Loucy (cell line): ENCODE data around the gene DTNBP1.

Experiments used
- H2AFZ ChIP-seq: fragments of 200-600 bp; sonication (generic); 2 replicates; pipeline ENCODE4 v1.6.0; 2016; ENCODE audit warnings: antibody characterized with exemption, mild to moderate bottlenecking, low read length, moderate library complexity
- H3F3A ChIP-seq: fragments of 200-600 bp; 2 replicates; pipeline ENCODE4 v1.6.0; 2016; ENCODE audit warnings: antibody characterized with exemption, low read depth, mild to moderate bottlenecking
- H3K27me3 ChIP-seq: fragments of 200-600 bp; sonication (generic); 2 replicates; pipeline ENCODE4 v1.6.1; 2014; ENCODE audit warnings: low read length, mild to moderate bottlenecking; ENCODE audit not compliant: insufficient read depth, poor library complexity, severe bottlenecking
- H3K36me3 ChIP-seq: fragments of 200-600 bp; sonication (generic); 2 replicates; pipeline ENCODE4 v1.6.1; 2016; ENCODE audit warnings: low read length; ENCODE audit not compliant: insufficient read depth
- H3K4me1 ChIP-seq: fragments of 200-600 bp; sonication (generic); 2 replicates; pipeline ENCODE4 v1.5.1; 2014; ENCODE audit warnings: low read length, mild to moderate bottlenecking; ENCODE audit not compliant: insufficient read depth, poor library complexity, severe bottlenecking
- H3K4me2 ChIP-seq: fragments of 200-600 bp; sonication (generic); 2 replicates; pipeline ENCODE4 v1.6.0; 2014; ENCODE audit warnings: antibody characterized with exemption, low read length, low read depth, mild to moderate bottlenecking; ENCODE audit not compliant: poor library complexity, severe bottlenecking
- H3K4me3 ChIP-seq: fragments of 200-600 bp; sonication (generic); 2 replicates; pipeline ENCODE4 v1.5.1; 2014; ENCODE audit warnings: low read length, mild to moderate bottlenecking, mixed read lengths; ENCODE audit not compliant: poor library complexity, severe bottlenecking
- H3K79me2 ChIP-seq: fragments of 200-600 bp; sonication (generic); 2 replicates; pipeline ENCODE4 v1.6.1; 2014; ENCODE audit warnings: low read length; ENCODE audit not compliant: insufficient read depth
- H3K9ac ChIP-seq: fragments of 200-600 bp; sonication (generic); 2 replicates; pipeline ENCODE4 v1.6.0; 2014; ENCODE audit warnings: mild to moderate bottlenecking, low read depth, low read length, moderate library complexity; ENCODE audit not compliant: poor library complexity, severe bottlenecking
- H3K9me2 ChIP-seq: fragments of 200-600 bp; sonication (generic); replicated peaks from 2 replicates; pipeline ENCODE4 v1.6.1; 2016; ENCODE audit warnings: low read depth, low read length, mixed read lengths
- H3K9me3 ChIP-seq: fragments of 200-600 bp; sonication (generic); 2 replicates; pipeline ENCODE4 v1.6.1; 2014; ENCODE audit warnings: mild to moderate bottlenecking, antibody characterized with exemption, low read length, low read depth; ENCODE audit not compliant: insufficient read depth
- H4K20me1 ChIP-seq: fragments of 200-600 bp; sonication (generic); 2 replicates; pipeline ENCODE4 v1.6.0; 2014; ENCODE audit warnings: antibody characterized with exemption, low read length, mild to moderate bottlenecking; ENCODE audit not compliant: insufficient read depth, poor library complexity, severe bottlenecking
- CTCF ChIP-seq: fragments of 200-600 bp; sonication (generic); conservative IDR thresholded peaks from 2 replicates; pipeline ENCODE4 v1.5.1; 2014; ENCODE audit warnings: mild to moderate bottlenecking, antibody characterized with exemption, low read length
- EZH2phosphoT487 ChIP-seq: fragments of 200-600 bp; IDR thresholded peaks from 2 replicates; pipeline ENCODE4 v1.6.1; 2018; ENCODE audit warnings: antibody characterized with exemption, mild to moderate bottlenecking, moderate library complexity, borderline replicate concordance

The DTNBP1 gene

GRCh38 chr6:15476631-15477380, 186.0 kb downstream of the DTNBP1 start:
- Histone ChIP-seq H3K4me3 (no peak overlapping the region), H3K79me2 (peaks cover 99% of the 10 kb centered on the region), H3K9ac (no peak overlapping the region), H3K9me2 (no peaks in the 10 kb centered on the region), H3K4me1 (peaks cover 15% of the 10 kb centered on the region), H3K36me3 (peaks cover 89% of the 10 kb centered on the region), H3K27me3 (no peaks in the 10 kb centered on the region), H3F3A (no peaks in the 10 kb centered on the region), H4K20me1 (peaks cover 98% of the 10 kb centered on the region), H3K4me2 (no peak overlapping the region), H3K9me3 (no peaks in the 10 kb centered on the region), H2AFZ (no peak overlapping the region)
- TF ChIP-seq EZH2phosphoT487, result no peak
- no peak for TF ChIP-seq CTCF

- TF ChIP-seq CTCF, result no peak
- no peak for TF ChIP-seq EZH2phosphoT487
- H3K9me2 ChIP-seq, result no peaks in the 10 kb centered on the region
- H3K27me3 ChIP-seq, result no peaks in the 10 kb centered on the region
- H3K4me1 ChIP-seq, result peaks cover 5% of the 10 kb centered on the region
- peaks cover 99% of the 10 kb centered on the region for H3K79me2 ChIP-seq
- no peak overlapping the region for H3K9ac ChIP-seq
- H2AFZ ChIP-seq, result no peak overlapping the region
- H3K4me2 ChIP-seq, result no peak overlapping the region
- no peak overlapping the region for H3K4me3 ChIP-seq
- no peaks in the 10 kb centered on the region for H3F3A ChIP-seq
- peaks cover 96% of the 10 kb centered on the region for H4K20me1 ChIP-seq
- H3K36me3 ChIP-seq, result peaks cover 96% of the 10 kb centered on the region
- no peaks in the 10 kb centered on the region for H3K9me3 ChIP-seq
Observed at GRCh38 chr6:15475872-15476271, 187.0 kb downstream of the DTNBP1 start.

GRCh38 chr6:15475261-15475660, 187.6 kb downstream of the DTNBP1 start:
- Histone ChIP-seq H3K4me3 (no peak overlapping the region), H3K9ac (no peak overlapping the region), H3F3A (no peaks in the 10 kb centered on the region), H3K79me2 (peaks cover 99% of the 10 kb centered on the region), H3K9me2 (no peaks in the 10 kb centered on the region), H3K4me1 (no peaks in the 10 kb centered on the region), H3K27me3 (no peaks in the 10 kb centered on the region), H3K36me3 (peaks cover 96% of the 10 kb centered on the region), H3K9me3 (no peaks in the 10 kb centered on the region), H4K20me1 (peaks cover 96% of the 10 kb centered on the region), H3K4me2 (no peak overlapping the region), H2AFZ (no peak overlapping the region)
- TF ChIP-seq CTCF (no peak), EZH2phosphoT487 (no peak)
